Activated CD8-positive, alpha-beta T cell treated with anti-CD3 and anti-CD28 coated beads for 36 hours (primary cell): ENCODE measurements around the gene PRX. TPM values are rescaled to one million over a fixed set of nuclear protein-coding genes. Genes with fewer than 3 reads are reported as not detected.

Experiments
- ATAC-seq: fragments of 200-7000 bp; cut with Tn5 transposase; one replicate; pipeline ENCODE4 v1.10.0; 2021; ENCODE audit warnings: mild to moderate bottlenecking, moderate library complexity
- CTCF ChIA-PET: fragments of 350-600 bp; sonication (Branson Sonifier 250); formaldehyde crosslinking; loops from one replicate; lab custom pipeline; 2021; ENCODE audit warnings: antibody characterized with exemption; lab: Charles Lee
- POLR2A ChIA-PET: fragments of 350-600 bp; sonication (Branson Sonifier 250); formaldehyde crosslinking; loops from one replicate; lab custom pipeline; 2021; ENCODE audit warnings: antibody characterized with exemption; lab: Charles Lee
- DNase-seq: peaks from one replicate; pipeline ENCODE4 v3.0.0-alpha.2; 2020
- H3K27ac Mint-ChIP-seq: one replicate; pipeline ENCODE4 v1.8.0; 2021; ENCODE audit warnings: mild to moderate bottlenecking, mixed read lengths
- H3K27me3 Mint-ChIP-seq: one replicate; pipeline ENCODE4 v1.8.0; 2021; ENCODE audit warnings: mixed read lengths
- H3K36me3 Mint-ChIP-seq: one replicate; pipeline ENCODE4 v1.8.0; 2021; ENCODE audit warnings: low read depth, mixed read lengths
- H3K4me1 Mint-ChIP-seq: one replicate; pipeline ENCODE4 v1.8.0; 2021; ENCODE audit warnings: low read depth, mixed read lengths
- H3K4me3 Mint-ChIP-seq: one replicate; pipeline ENCODE4 v1.8.0; 2021; ENCODE audit warnings: mild to moderate bottlenecking, moderate library complexity, mixed read lengths
- H3K9me3 Mint-ChIP-seq: one replicate; pipeline ENCODE4 v1.8.0; 2021; ENCODE audit warnings: mixed read lengths
- intact Hi-C: fragments of 100-400 bp; cut with micrococcal nuclease; formaldehyde crosslinking; loops from one replicate; pipeline ENCODE4 v1.10.0; 2022
- total RNA-seq, 2 experiments: library from RNA; stranded (reverse); gene quantifications; one replicate each; pipeline ENCODE4 v1.2.3, GENCODE V29; 2021
- TF ChIP-seq, protein P1 (sequence below): fragments of 200-600 bp; IDR thresholded peaks from one replicate; pipeline ENCODE4 v1.8.0; 2022; ENCODE audit warnings: antibody characterized with exemption, mild to moderate bottlenecking

Gene PRX
- total RNA-seq, 2 experiments from 2014 or later: 1.2 TPM

DNA sequence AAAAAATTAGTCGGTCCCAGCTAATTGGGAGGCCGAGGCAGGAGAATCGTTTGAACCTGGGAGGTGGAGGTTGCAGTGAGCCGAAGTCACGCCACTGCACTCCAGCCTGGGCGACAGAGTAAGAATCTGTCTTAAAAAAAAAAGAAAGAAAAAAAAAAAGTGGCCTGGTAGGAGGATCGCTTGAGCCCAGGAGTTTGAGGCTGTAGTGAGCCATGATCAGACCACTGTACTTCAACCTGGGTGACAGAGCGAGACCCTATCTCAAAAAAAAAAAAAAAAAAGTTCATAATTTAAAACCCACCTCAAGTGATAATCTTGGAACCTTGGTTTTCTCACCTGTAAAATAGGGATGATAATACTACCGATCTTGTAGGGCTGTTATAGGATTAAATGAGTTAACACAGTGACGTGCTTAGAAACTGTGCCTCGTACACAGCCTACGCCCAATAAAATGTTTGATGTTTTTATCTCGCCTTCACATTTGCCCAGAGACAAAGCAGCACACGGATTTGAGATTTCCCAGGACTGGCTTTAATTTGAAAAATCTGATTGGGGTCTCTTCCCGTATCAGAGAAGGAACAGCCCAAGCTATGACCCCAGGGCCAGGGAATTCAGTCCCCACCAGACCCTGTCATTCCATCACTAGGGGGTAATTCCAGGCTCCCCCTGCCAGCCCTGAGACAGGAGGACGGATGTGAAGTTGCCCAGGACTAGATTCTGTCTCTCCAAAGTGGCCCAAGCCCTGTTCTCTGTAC is 9.0 kb upstream of the PRX start:
- ChIA-PET CTCF (interaction anchor here (1.2 to 4.8 kb wide), 9 partner anchors 11 to 212 kb away, joined by 3 to 38 read pairs (median 6); partner anchors contain the start of gene BLVRB), POLR2A (interaction anchor here (1.1 to 1.2 kb wide), 2 partner anchors 19 to 67 kb away, joined by 3 read pairs; no protein-coding TSS in a partner anchor)
- DNase-seq (no peak), ATAC-seq (no peak)
- Mint-ChIP-seq H3K27me3 (no peaks in the 10 kb centered on the region), H3K27ac (peak overlapping the region; percentile 86), H3K4me3 (peak overlapping the region; percentile 77), H3K4me1 (peaks cover 15% of the 10 kb centered on the region), H3K9me3 (no peaks in the 10 kb centered on the region), H3K36me3 (peaks cover 17% of the 10 kb centered on the region)
- intact Hi-C loops: no loop called here
- TF ChIP-seq, protein P1, sequence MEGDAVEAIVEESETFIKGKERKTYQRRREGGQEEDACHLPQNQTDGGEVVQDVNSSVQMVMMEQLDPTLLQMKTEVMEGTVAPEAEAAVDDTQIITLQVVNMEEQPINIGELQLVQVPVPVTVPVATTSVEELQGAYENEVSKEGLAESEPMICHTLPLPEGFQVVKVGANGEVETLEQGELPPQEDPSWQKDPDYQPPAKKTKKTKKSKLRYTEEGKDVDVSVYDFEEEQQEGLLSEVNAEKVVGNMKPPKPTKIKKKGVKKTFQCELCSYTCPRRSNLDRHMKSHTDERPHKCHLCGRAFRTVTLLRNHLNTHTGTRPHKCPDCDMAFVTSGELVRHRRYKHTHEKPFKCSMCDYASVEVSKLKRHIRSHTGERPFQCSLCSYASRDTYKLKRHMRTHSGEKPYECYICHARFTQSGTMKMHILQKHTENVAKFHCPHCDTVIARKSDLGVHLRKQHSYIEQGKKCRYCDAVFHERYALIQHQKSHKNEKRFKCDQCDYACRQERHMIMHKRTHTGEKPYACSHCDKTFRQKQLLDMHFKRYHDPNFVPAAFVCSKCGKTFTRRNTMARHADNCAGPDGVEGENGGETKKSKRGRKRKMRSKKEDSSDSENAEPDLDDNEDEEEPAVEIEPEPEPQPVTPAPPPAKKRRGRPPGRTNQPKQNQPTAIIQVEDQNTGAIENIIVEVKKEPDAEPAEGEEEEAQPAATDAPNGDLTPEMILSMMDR: no peak

DNA sequence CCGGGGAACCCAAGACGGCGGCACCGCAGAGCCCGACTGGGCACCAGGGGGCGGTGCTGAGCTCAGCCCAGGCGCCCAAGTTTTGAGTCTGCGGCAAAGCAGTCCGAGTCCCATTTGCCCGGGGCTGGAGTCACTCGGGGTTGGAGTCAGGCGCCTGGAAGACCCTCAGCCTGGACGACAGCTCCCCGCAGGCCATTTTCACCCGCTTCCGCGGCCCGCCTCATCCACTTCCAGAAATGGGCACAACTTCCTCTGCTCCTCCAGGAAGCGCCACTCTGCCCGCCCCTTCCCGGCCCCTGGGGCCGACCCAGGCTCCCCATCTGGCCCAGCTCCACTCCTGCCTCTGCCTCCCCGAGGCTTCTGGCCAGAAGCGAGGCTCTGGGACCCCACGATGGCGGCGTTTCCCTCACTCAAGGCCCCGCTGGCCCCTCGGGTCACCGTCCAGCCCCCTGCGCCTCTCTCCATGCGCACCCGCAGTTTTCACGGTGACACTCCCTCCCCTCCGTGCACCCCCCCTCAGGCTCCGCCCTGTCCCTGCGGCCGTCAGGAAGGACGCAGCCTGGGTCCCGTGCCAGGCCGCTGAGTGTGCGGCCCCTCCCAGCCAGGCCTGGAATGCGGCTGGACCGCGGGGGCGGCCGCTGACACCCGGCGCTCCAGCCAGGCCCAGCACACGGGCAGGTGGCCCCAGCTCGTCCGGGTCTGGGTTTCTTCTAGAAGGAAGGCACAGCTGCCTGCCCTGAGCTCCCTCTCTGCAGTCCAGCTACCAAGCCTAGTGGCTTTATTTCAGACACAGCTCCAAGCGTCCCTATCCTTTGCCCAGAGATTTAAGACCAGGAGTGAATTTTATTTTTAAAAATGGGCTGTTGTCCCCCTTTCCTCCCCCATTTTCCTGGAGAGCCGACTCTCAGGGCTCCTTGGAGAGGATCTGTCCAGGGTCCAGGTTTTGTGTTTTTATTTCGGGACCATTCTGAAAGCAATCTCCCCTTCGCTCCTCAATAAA is 7.9 kb upstream of the PRX start:
- peaks cover 17% of the 10 kb centered on the region for H3K36me3 Mint-ChIP-seq
- peak overlapping the region; percentile 87 for H3K27ac Mint-ChIP-seq
- intact Hi-C loops: no loop called here
- ATAC-seq (peak; percentile 54), DNase-seq (peak; percentile 81)
- POLR2A ChIA-PET: interaction anchor here (0.7 to 1.5 kb wide), 9 partner anchors 12 to 231 kb away, joined by 3 to 8 read pairs (median 3); partner anchors contain the start of genes C19orf47 and SERTAD3
- H3K9me3 Mint-ChIP-seq: no peaks in the 10 kb centered on the region
- TF ChIP-seq, protein P1: peak; percentile 98
- peak overlapping the region; percentile 77 for H3K4me3 Mint-ChIP-seq
- H3K4me1 Mint-ChIP-seq: peaks cover 16% of the 10 kb centered on the region
- H3K27me3 Mint-ChIP-seq: no peaks in the 10 kb centered on the region
- CTCF ChIA-PET: interaction anchor here (0.5 to 4.8 kb wide), 22 partner anchors 10 to 1559 kb away, joined by 3 to 38 read pairs (median 4); partner anchors contain the start of genes BLVRB and SERTAD3

DNA sequence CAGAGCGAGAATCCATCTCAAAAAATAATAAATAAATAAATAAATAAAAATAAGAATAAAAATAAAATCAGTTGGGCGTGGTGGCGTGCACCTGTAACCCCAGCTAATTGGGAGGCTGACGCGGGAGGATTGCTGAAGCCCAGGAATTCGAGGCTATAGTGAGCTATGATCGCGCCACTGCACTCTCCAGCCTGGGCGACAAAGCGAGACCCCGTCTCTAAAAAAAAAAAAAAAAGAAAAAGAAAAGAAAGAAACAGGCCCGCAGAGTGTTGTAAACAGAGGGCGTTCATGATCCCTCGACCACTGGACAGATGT is 7.2 kb upstream of the PRX start:
- Mint-ChIP-seq H3K36me3 (peaks cover 17% of the 10 kb centered on the region), H3K9me3 (no peaks in the 10 kb centered on the region), H3K4me3 (peak overlapping the region; percentile 77), H3K27ac (peak overlapping the region; percentile 87), H3K4me1 (peaks cover 16% of the 10 kb centered on the region), H3K27me3 (no peaks in the 10 kb centered on the region)
- ChIA-PET CTCF (interaction anchor here (0.5 to 4.8 kb wide), 20 partner anchors 10 to 1558 kb away, joined by 3 to 38 read pairs (median 4); partner anchors contain the start of genes BLVRB and SERTAD3), POLR2A (interaction anchor here (0.6 to 1.5 kb wide), 9 partner anchors 11 to 338 kb away, joined by 3 to 8 read pairs (median 3); partner anchors contain the start of genes C19orf47 and SERTAD3)
- intact Hi-C loops: no loop called here
- no peak for ATAC-seq
- DNase-seq: no peak
- TF ChIP-seq, protein P1: no peak

DNA sequence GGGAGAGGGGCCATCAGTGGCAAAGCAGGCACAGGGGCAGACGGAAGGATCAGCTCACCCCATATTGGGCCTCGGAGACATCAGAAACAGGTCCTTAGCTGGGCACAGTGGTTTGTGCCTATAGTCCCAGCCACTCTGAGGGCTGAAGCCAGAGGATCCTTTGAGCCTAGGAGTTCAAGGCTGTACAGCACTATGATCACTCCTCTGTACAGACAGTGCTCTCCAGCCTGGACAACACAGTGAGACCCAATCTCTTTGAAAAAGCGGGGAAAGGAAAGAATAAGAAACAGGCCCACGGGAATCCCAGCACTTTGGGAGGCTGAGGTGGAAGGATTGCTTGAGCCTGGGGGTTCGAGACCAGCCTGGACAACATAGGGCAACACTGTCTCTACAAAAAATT is 6.6 kb upstream of the PRX start:
- peaks cover 15% of the 10 kb centered on the region for H3K36me3 Mint-ChIP-seq
- H3K4me1 Mint-ChIP-seq: peaks cover 16% of the 10 kb centered on the region
- no peaks in the 10 kb centered on the region for H3K9me3 Mint-ChIP-seq
- intact Hi-C loops: no loop called here
- ChIA-PET CTCF (interaction anchor here (1.2 to 4.8 kb wide), 9 partner anchors 11 to 184 kb away, joined by 3 to 38 read pairs (median 22); partner anchors contain the start of genes BLVRB and SERTAD3), POLR2A (interaction anchor here (0.6 to 1.5 kb wide), 4 partner anchors 10 to 339 kb away, joined by 3 to 8 read pairs (median 4); partner anchors contain the start of genes C19orf47 and SERTAD3)
- ATAC-seq: no peak
- H3K4me3 Mint-ChIP-seq: peak overlapping the region; percentile 26
- DNase-seq: no peak
- TF ChIP-seq, protein P1: no peak
- H3K27me3 Mint-ChIP-seq: no peaks in the 10 kb centered on the region
- no peak overlapping the region for H3K27ac Mint-ChIP-seq
